GM18907 (cell line): ENCODE data around the gene PDPN.

Experiments used
- ATAC-seq: cut with Tn5 transposase; IDR thresholded peaks from one replicate; pipeline ENCODE4 v1.9.1; 2021; ENCODE audit warnings: mild to moderate bottlenecking, moderate library complexity; ENCODE audit not compliant: unreplicated experiment

Gene PDPN

GRCh38 chr1:13616234-13616633, 32.6 kb downstream of the PDPN start:
- ATAC-seq, result no peak

DNA sequence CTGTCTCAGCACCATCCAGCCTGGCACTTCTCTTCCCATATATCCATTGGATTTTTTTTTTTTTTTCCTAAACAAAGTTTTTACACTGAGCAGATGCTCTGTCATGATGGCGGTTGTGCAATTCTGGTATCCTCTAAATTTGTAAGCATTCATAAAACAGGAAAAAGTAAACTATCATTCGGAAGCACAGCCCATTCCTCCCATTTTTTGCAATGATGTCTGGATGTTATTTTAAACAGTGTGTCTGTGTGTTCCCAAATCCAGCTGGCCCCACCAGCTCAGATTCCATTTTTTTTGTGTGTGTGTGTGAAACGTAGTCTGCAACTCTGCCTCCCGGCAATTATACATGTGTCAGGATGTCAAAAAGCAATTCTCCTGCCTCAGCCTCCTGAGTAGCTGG, 33.5 kb downstream of the PDPN start:
- ATAC-seq, result no peak

GRCh38 chr1:13617773-13618172, 34.1 kb downstream of the PDPN start:
- ATAC-seq, result no peak

DNA sequence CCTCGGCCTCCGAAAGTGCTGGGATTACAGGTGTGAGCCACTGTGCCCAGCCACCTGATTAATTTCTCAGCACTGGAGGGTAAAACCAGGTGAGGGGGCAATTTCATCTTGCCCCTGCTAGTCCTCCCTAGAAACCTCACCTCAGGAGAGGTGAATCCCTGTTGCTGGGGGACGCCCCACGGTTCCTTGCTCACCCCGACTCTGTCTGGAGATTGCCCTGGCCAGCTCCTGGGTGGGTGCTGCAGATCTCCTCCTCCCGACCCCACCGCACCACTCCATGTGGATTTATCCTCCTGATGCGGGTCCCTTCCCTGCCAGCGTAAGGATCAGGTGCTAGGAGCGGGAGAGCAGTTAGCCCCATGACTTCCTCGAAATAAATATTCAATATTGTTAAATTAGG, 34.9 kb downstream of the PDPN start:
- no peak for ATAC-seq

DNA sequence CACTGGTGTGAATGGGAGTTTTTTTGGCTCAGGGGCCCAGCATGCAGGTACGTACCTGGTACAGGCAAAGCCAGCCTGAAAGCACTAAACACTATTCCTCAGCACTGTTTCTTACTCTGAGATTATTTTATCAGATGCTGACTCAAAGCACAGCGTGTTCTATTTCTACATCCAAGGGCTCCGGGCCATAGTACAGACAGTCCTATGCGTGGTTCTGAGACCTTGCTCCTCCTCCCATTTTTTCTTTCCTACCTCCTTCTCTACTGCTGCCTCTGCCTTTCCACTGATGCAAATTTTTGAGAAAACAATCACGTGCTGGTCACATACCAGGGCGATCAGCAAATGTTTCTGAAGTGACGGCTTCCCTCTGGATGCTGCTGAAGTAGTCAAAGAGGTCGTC, 36.3 kb downstream of the PDPN start:
- ATAC-seq, result no peak

- no peak for ATAC-seq
Observed at GRCh38 chr1:13620825-13621224, 37.2 kb downstream of the PDPN start.

DNA sequence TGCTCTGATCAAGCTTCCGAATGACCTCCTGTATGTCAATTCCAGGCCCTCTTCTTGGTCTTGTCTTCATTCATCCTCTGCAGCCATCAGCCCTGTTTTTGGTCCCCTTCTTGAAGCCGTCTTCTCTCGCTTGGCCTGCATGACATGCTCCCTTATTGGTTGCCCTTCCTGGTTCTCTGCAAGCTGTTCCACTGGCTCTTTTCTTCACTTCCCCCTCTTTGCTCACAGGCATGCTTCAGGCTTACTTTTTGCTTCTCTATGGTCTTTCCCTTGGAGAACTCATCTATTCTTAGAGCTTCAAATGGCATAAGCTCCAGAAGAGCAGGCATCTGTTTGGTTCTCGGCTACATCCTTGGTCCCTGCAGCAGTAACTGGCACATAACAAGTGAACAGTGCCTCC, 38.8 kb downstream of the PDPN start:
- no peak for ATAC-seq

- ATAC-seq, result no peak
Observed at GRCh38 chr1:13623021-13623637, 39.5 kb downstream of the PDPN start.

- no peak for ATAC-seq
Observed at GRCh38 chr1:13624526-13624925, 40.9 kb downstream of the PDPN start.

- ATAC-seq, result no peak
Observed at GRCh38 chr1:13627127-13627526, 43.5 kb downstream of the PDPN start.

DNA sequence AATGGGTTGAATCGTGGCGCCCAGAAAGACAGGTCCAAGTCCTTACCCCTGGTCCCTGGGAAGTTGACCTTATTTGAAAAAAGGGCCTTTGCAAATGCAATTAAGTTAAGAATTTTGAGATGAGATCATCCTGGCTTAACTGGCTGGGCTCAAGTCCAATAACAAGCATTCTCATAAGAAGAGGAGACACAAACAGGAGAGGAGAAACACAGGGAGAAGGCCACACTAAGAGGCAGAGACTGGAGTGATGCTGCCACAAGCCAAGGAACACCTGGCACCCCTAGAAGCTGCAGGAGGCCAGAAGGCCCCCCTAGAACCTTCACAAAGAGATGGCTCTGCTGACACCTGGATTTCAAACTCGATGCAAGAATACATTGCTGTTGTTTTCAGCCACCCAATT, 44.6 kb downstream of the PDPN start:
- no peak for ATAC-seq

- ATAC-seq, result no peak
Observed at GRCh38 chr1:13628711-13629110, 45.1 kb downstream of the PDPN start.

GRCh38 chr1:13642306-13643004, 58.8 kb downstream of the PDPN start:
- ATAC-seq, result no peak

DNA sequence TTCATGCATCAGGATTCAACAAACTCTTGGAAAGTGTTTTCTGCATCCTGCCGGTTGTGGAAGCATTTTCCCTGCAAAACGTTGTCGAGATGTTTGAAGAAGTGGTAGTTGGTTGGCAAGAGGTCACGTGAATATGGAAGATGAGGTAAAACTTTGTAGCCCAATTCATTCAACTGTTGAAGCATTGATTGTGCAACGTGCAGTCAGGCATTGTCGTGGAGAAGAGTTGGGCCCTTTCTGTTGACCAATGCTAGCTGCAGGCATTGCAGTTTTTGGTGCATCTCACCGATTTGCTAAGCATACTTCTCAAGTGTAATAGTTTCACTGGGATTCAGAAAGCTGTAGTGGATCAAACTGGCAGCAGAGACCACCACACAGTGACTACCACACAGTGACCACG, 59.4 kb downstream of the PDPN start:
- no peak for ATAC-seq

DNA sequence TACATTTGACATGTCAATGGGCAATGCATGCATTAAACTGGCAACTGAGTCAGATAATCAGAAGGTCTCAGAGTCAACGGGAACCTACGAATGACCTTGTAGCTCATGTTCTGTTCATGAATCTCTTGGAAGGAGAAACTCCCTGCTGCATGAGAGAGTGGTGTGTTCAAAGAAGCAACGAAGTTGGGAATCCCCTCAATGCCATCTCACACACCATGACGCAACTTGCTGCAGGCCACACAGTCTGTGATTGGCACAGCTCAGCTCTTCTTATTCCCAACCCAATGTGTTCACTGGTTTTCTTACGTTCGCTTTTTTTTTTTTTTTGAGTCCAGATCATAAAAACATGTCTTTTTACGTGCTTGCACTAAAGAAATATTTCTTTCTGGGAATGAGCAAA, 62.9 kb downstream of the PDPN start:
- ATAC-seq, result no peak

- no peak for ATAC-seq
Observed at GRCh38 chr1:13651279-13651678, 67.6 kb downstream of the PDPN start.

GRCh38 chr1:13652238-13652637, 68.6 kb downstream of the PDPN start:
- ATAC-seq, result no peak

DNA sequence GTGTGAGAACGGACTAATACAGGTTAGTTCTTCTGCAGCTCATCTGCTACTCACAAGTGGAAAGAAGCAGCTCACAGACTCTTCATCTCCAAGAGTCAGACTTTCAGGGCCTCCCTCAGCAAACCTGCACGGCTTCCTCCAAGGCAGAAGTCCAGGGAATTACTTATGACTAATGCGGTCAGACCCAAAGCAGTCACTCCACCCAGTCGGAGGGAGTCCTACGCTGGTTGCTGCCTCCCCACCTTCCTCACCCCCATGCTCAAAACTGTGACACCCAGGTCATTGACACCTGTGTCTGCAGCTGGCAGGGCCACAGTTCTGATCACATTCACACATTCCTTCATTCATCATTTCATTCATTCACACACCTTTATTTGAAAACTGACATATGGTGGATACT, 77.9 kb downstream of the PDPN start:
- no peak for ATAC-seq

- ATAC-seq, result no peak
Observed at GRCh38 chr1:13662493-13662892, 78.9 kb downstream of the PDPN start.

DNA sequence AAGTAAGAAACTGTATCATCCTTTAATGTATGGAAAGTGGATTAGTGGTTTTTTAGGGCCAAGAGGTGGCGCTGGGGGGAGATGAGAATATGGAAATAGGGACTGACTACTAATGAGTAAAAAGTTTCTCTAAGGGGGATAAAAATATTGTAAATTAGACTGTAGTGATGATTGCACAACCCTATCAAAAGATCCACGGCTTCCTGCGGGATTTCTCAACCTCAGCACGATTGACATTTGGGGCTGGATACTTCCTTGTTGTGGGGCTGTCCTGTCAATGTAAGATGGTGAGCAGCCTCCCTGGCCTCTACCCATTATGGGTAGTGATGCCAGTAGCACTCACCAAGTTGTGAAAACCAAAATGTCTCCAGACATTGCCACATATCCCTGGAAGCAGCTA, 80.3 kb downstream of the PDPN start:
- no peak for ATAC-seq

DNA sequence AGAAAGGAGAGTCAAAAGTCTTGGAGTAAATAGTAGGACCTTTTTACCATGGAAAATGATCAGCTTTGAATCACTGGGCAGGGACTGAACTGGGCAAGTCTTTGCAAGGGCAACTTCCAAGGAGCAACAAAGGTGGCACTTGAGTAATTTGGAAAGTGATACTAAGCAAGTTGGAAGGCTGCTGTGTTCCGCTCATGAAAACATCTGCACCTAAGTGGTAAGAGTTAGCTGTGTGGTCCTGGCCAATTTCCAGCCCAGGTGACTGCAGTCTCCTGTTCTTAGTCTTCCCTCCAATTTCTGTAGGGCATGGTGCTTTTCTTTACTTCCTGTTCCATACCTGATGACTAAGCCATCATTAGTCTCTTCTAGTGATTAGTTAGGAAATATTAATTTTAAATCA, 80.8 kb downstream of the PDPN start:
- ATAC-seq, result no peak

DNA sequence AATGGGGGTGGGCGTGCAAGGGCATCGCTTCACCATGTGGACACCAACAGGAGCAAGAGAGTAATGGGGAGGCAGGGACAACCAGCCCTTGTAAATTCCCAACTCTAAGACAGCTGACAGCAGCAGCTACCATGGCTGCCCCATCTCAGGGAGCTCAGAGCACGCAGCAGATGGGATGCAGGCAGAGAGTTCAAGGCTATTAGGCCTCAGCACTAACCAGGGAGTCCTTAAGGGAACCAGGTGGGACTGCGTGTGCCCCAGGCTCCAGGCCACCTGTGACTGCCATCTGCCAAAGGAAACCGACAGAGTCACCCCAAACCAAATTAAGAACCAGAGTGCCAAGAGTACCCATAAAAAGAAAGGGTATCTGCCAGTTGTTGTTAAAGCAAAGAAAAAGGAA, 82.7 kb downstream of the PDPN start:
- ATAC-seq, result no peak
